ENCODE results near the gene WDR88.

WDR88 gene

GRCh38 chr19:33193269-33193864 is 61.5 kb downstream of the WDR88 start:
- no peaks in the 10 kb centered on the region for H3K9me3 ChIP-seq (ENCODE audit: insufficient read depth, low read depth, low read length)
- H3K27ac ChIP-seq (ENCODE audit: low read length): no peak overlapping the region
- H3K4me3 ChIP-seq (ENCODE audit: low read length): peak overlapping the region; percentile 38; the same call in 1 of the 2 replicates
- H3K4me1 ChIP-seq (ENCODE audit: insufficient read depth, low read length): no peaks in the 10 kb centered on the region
- H3K9ac ChIP-seq (ENCODE audit: low read depth, low read length): no peak overlapping the region
- H3K36me3 ChIP-seq (ENCODE audit: insufficient read depth, low read depth, low read length): peaks cover 5% of the 10 kb centered on the region; the same call in 1 of the 2 replicates
- peaks cover 34% of the 10 kb centered on the region for H3K27me3 ChIP-seq (ENCODE audit: insufficient read depth, low read length)

GRCh38 chr19:33193865-33194362 is 62.0 kb downstream of the WDR88 start, which contains the start of gene LRP3:
Gene LRP3 (plus strand): TSS chr19:33194330. CDS start chr19:33194786, 456 bp downstream.
- H3K27ac ChIP-seq (ENCODE audit: low read length): no peak within 1 kb of the TSS
- H3K9ac ChIP-seq (ENCODE audit: low read depth, low read length): peak within 1 kb of the TSS; percentile 56; the same call in 1 of the 2 replicates
- peaks cover 5% of the 10 kb centered on the region; the same call in 1 of the 2 replicates for H3K36me3 ChIP-seq (ENCODE audit: insufficient read depth, low read depth, low read length)
- H3K4me3 ChIP-seq (ENCODE audit: low read length): peak within 1 kb of the TSS; percentile 68
- peaks cover 34% of the 10 kb centered on the region for H3K27me3 ChIP-seq (ENCODE audit: insufficient read depth, low read length)
- H3K9me3 ChIP-seq (ENCODE audit: insufficient read depth, low read depth, low read length): no peaks in the 10 kb centered on the region
- no peaks in the 10 kb centered on the region for H3K4me1 ChIP-seq (ENCODE audit: insufficient read depth, low read length)

GRCh38 chr19:33194532-33194885 is 62.6 kb downstream of the WDR88 start:
- Histone ChIP-seq H3K9ac (ENCODE audit: low read depth, low read length) (peak overlapping the region; percentile 56; the same call in 1 of the 2 replicates), H3K27ac (ENCODE audit: low read length) (no peak overlapping the region), H3K27me3 (ENCODE audit: insufficient read depth, low read length) (peaks cover 34% of the 10 kb centered on the region), H3K36me3 (ENCODE audit: insufficient read depth, low read depth, low read length) (peaks cover 5% of the 10 kb centered on the region; the same call in 1 of the 2 replicates), H3K9me3 (ENCODE audit: insufficient read depth, low read depth, low read length) (no peaks in the 10 kb centered on the region), H3K4me3 (ENCODE audit: low read length) (peak overlapping the region; percentile 68; the same call in 1 of the 2 replicates), H3K4me1 (ENCODE audit: insufficient read depth, low read length) (no peaks in the 10 kb centered on the region)

- Histone ChIP-seq H3K27me3 (ENCODE audit: insufficient read depth, low read length) (peaks cover 34% of the 10 kb centered on the region), H3K4me1 (ENCODE audit: insufficient read depth, low read length) (no peaks in the 10 kb centered on the region), H3K36me3 (ENCODE audit: insufficient read depth, low read depth, low read length) (peaks cover 5% of the 10 kb centered on the region; the same call in 1 of the 2 replicates), H3K9me3 (ENCODE audit: insufficient read depth, low read depth, low read length) (no peaks in the 10 kb centered on the region), H3K27ac (ENCODE audit: low read length) (no peak overlapping the region), H3K4me3 (ENCODE audit: low read length) (peak overlapping the region; percentile 68), H3K9ac (ENCODE audit: low read depth, low read length) (peak overlapping the region; percentile 56; the same call in 1 of the 2 replicates)
Measured at GRCh38 chr19:33194886-33195644, 63.2 kb downstream of the WDR88 start.

- Histone ChIP-seq H3K4me3 (ENCODE audit: low read length) (peak overlapping the region; percentile 68), H3K9me3 (ENCODE audit: insufficient read depth, low read depth, low read length) (no peaks in the 10 kb centered on the region), H3K4me1 (ENCODE audit: insufficient read depth, low read length) (no peaks in the 10 kb centered on the region), H3K9ac (ENCODE audit: low read depth, low read length) (peak overlapping the region; percentile 56; the same call in 1 of the 2 replicates), H3K27ac (ENCODE audit: low read length) (no peak overlapping the region), H3K36me3 (ENCODE audit: insufficient read depth, low read depth, low read length) (peaks cover 5% of the 10 kb centered on the region; the same call in 1 of the 2 replicates), H3K27me3 (ENCODE audit: insufficient read depth, low read length) (peaks cover 34% of the 10 kb centered on the region)
Measured at GRCh38 chr19:33195645-33196347, 63.9 kb downstream of the WDR88 start.

- peaks cover 29% of the 10 kb centered on the region for H3K27me3 ChIP-seq (ENCODE audit: insufficient read depth, low read length)
- H3K27ac ChIP-seq (ENCODE audit: low read length): no peak overlapping the region
- no peaks in the 10 kb centered on the region for H3K9me3 ChIP-seq (ENCODE audit: insufficient read depth, low read depth, low read length)
- H3K4me1 ChIP-seq (ENCODE audit: insufficient read depth, low read length): no peaks in the 10 kb centered on the region
- peaks cover 5% of the 10 kb centered on the region; the same call in 1 of the 2 replicates for H3K36me3 ChIP-seq (ENCODE audit: insufficient read depth, low read depth, low read length)
- no peak overlapping the region for H3K9ac ChIP-seq (ENCODE audit: low read depth, low read length)
- H3K4me3 ChIP-seq (ENCODE audit: low read length): no peak overlapping the region
Measured at GRCh38 chr19:33196446-33197193, 64.7 kb downstream of the WDR88 start.

- Histone ChIP-seq H3K27me3 (ENCODE audit: insufficient read depth, low read length) (peaks cover 20% of the 10 kb centered on the region), H3K4me1 (ENCODE audit: insufficient read depth, low read length) (no peaks in the 10 kb centered on the region), H3K4me3 (ENCODE audit: low read length) (no peak overlapping the region), H3K27ac (ENCODE audit: low read length) (no peak overlapping the region), H3K9me3 (ENCODE audit: insufficient read depth, low read depth, low read length) (no peaks in the 10 kb centered on the region), H3K36me3 (ENCODE audit: insufficient read depth, low read depth, low read length) (peaks cover 5% of the 10 kb centered on the region; the same call in 1 of the 2 replicates), H3K9ac (ENCODE audit: low read depth, low read length) (no peak overlapping the region)
Measured at GRCh38 chr19:33197591-33198000, 65.7 kb downstream of the WDR88 start.

- no peaks in the 10 kb centered on the region for H3K9me3 ChIP-seq (ENCODE audit: insufficient read depth, low read depth, low read length)
Measured at GRCh38 chr19:33198169-33198568, 66.3 kb downstream of the WDR88 start.

GRCh38 chr19:33199441-33200265 is 67.7 kb downstream of the WDR88 start:
- Histone ChIP-seq H3K4me1 (ENCODE audit: insufficient read depth, low read length) (no peaks in the 10 kb centered on the region), H3K27ac (ENCODE audit: low read length) (no peak overlapping the region), H3K4me3 (ENCODE audit: low read length) (no peak overlapping the region), H3K9me3 (ENCODE audit: insufficient read depth, low read depth, low read length) (no peaks in the 10 kb centered on the region), H3K27me3 (ENCODE audit: insufficient read depth, low read length) (peaks cover 8% of the 10 kb centered on the region), H3K9ac (ENCODE audit: low read depth, low read length) (no peak overlapping the region), H3K36me3 (ENCODE audit: insufficient read depth, low read depth, low read length) (peaks cover 13% of the 10 kb centered on the region)

More at GRCh38 chr19:33198169-33198568, 66.3 kb downstream of the WDR88 start:
- no peak overlapping the region for H3K9ac ChIP-seq (ENCODE audit: low read depth, low read length)
- H3K4me1 ChIP-seq (ENCODE audit: insufficient read depth, low read length): no peaks in the 10 kb centered on the region
- H3K27me3 ChIP-seq (ENCODE audit: insufficient read depth, low read length): peaks cover 15% of the 10 kb centered on the region
- H3K4me3 ChIP-seq (ENCODE audit: low read length): no peak overlapping the region
- no peak overlapping the region for H3K27ac ChIP-seq (ENCODE audit: low read length)
- H3K36me3 ChIP-seq (ENCODE audit: insufficient read depth, low read depth, low read length): peaks cover 11% of the 10 kb centered on the region

GRCh38 chr19:33201473-33201872 is 69.6 kb downstream of the WDR88 start:
- no peak overlapping the region for H3K4me3 ChIP-seq (ENCODE audit: low read length)

More at GRCh38 chr19:33201473-33201872, 69.6 kb downstream of the WDR88 start:
- H3K27ac ChIP-seq (ENCODE audit: low read length): no peak overlapping the region
- no peak overlapping the region for H3K9ac ChIP-seq (ENCODE audit: low read depth, low read length)
- H3K9me3 ChIP-seq (ENCODE audit: insufficient read depth, low read depth, low read length): no peaks in the 10 kb centered on the region
- H3K4me1 ChIP-seq (ENCODE audit: insufficient read depth, low read length): no peaks in the 10 kb centered on the region
- no peaks in the 10 kb centered on the region for H3K27me3 ChIP-seq (ENCODE audit: insufficient read depth, low read length)
- H3K36me3 ChIP-seq (ENCODE audit: insufficient read depth, low read depth, low read length): peaks cover 13% of the 10 kb centered on the region

All from iPS-20b (cell line).